Measurements from ENCODE around the gene ZNF678.

Gene ZNF678

GRCh38 chr1:227712648-227713047 lies 149.3 kb downstream of the ZNF678 start:
- no peak for DNase-seq (ENCODE audit: low read depth, low spot score)

- no peak for DNase-seq (ENCODE audit: low read depth, low spot score)
Measured at GRCh38 chr1:227718932-227719331, 155.6 kb downstream of the ZNF678 start.

GRCh38 chr1:227723474-227723873 lies 160.1 kb downstream of the ZNF678 start:
- DNase-seq (ENCODE audit: low read depth, low spot score): no peak

GRCh38 chr1:227725046-227725445 lies 161.7 kb downstream of the ZNF678 start:
- no peak for DNase-seq (ENCODE audit: low read depth, low spot score)

GRCh38 chr1:227726318-227726717 lies 163.0 kb downstream of the ZNF678 start:
- DNase-seq (ENCODE audit: low read depth, low spot score): no peak

Data from smooth muscle cell of the brain vasculature (primary cell).